NCI-H1436 (cell line): ENCODE measurements around the gene PLCB4.

Source experiments
- DNase-seq: peaks from one replicate; lab custom pipeline; 2025; lab: John Stamatoyannopoulos, UW

Gene PLCB4

GRCh38 chr20:9453201-9453600 lies 384.3 kb downstream of the PLCB4 start:
- no peak for DNase-seq

- no peak for DNase-seq
These were observed 385.9 kb downstream of the PLCB4 start for GRCh38 chr20:9454791-9455190.

DNA sequence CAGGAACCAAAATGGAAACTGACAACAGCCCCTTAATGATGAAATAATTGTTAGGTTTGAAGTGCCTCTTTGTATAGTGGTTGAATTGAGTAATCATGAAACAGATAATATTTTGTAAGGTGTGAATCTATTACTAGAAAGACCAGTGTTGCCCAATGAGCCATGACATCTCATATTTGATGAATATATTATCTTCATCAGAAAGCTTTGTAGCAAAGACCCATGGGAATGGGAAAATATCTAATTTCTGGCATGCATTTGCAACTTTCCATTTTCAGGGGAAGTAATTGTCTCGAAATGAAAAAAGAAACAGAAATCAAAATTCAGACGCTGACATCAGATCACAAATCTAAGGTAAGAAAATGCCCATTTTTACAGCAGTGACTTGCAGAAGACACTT lies 388.2 kb downstream of the PLCB4 start:
- DNase-seq: no peak

- DNase-seq: no peak
These were observed 389.4 kb downstream of the PLCB4 start for GRCh38 chr20:9458138-9458796.

DNA sequence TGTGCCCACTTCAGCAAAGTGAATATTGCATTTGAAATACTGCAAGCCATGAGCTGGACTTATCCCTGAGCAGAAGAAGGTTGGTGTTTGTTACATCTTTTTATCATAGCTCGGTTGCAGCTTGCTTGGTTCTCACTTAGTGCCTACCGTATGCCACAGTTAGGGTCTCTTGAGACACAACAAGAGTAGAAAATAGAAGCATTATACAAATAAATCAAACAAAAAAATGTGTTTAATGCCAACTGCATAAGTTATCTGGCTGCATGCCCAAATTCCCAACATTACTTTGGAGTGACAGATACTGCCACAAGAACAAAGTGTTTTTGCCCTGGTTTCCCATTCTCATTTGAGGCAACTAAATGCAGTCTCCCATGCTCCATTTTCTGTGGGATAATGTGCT lies 391.6 kb downstream of the PLCB4 start:
- no peak for DNase-seq

DNA sequence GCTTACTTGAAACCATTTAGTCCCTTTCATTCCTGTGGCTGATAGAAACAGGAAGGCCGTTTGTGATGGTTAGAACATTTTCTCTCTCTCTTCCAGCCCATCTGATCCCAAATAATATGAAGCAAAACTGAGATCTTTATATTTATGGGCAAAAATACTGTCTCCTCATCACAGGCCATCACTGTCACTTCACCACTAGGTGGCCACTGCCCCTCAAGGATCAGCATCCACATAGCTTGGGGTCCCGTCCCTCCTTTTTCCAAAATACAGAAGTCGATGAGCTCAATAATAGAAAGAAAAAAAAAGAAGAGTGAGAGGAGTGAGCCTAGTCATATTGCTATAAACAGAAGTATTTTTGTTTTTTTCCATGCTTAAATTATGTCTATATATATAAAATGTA lies 399.1 kb downstream of the PLCB4 start:
- DNase-seq: no peak

- no peak for DNase-seq
These were observed 406.0 kb downstream of the PLCB4 start for GRCh38 chr20:9474835-9475415.

- DNase-seq: no peak
These were observed 406.6 kb downstream of the PLCB4 start for GRCh38 chr20:9475456-9475855.

- DNase-seq: no peak
These were observed 407.3 kb downstream of the PLCB4 start for GRCh38 chr20:9476174-9476573.

DNA sequence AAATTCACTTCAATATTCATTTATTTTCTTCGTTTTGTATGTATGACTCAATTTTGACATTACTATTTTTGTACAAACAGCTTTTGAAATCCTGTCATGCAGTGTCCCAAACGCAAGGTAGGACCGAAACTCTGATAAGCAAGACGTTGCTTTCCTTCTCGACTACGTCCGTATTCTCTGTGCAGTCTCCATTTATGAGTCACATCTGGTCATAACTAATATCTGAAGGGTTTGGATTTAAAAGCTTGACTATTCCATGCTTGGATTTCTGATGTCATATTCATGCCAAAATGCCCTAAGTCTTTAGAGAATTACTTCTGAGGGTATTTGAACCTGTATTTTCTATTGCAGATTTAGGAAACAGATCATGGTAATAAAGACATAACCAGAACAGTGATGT lies 407.8 kb downstream of the PLCB4 start:
- DNase-seq: no peak

- DNase-seq: no peak
These were observed 409.9 kb downstream of the PLCB4 start for GRCh38 chr20:9478771-9479170.

GRCh38 chr20:9480066-9480465 lies 411.2 kb downstream of the PLCB4 start:
- DNase-seq: no peak

DNA sequence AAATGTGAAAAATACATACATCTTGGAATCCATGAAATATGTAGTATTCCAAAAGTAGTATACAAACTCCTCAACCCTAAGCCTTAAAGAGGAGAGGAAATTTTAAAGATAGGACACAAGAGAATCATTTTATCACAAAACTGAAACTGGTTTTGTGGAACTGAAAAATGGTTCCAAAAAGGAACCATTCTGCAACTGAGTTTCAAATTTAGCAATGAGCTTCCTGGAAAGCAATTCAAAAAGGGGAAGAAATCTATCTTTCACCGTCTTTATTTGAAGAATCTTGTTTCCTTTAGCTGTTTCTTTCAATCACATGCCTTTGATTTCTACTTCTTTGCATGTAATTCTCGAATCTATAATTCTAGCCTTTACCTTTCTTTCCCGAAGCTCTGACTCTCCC lies 413.3 kb downstream of the PLCB4 start:
- DNase-seq: no peak

- DNase-seq: no peak
These were observed 414.2 kb downstream of the PLCB4 start for GRCh38 chr20:9483131-9483530.

DNA sequence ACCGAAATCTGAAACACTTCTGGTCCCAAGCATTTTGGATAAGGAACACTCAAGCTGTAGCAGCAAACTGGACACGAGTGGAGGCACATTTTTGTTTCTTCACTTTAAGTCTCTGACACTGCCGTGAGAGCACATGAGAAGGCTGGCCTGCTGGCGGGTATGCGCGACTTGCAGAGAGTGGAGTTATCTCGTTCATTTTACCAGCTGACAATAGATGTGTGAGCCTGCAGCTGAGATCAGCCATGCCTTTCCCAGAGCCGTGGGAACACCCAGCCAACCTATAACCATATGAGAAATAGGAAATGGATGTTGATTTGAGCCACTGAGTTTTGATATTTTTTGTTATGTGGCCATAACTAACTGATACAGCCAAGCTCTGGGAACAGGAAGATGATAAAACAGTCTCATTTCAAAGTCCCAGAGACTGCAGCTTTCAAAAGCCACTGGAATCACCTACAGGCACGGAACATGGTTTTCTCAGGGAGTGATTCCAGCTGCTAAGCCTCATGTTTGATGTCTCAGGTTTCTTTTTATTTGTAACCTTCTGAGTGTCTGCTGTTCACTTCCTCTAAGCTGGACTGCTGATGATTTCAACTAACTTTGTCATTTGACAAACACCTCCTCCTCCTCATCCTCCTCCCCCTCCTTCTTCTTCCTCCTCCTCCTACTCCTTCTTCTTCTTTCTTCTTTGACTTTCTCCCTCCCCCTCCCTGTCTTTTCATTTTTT lies 416.9 kb downstream of the PLCB4 start:
- DNase-seq: no peak

DNA sequence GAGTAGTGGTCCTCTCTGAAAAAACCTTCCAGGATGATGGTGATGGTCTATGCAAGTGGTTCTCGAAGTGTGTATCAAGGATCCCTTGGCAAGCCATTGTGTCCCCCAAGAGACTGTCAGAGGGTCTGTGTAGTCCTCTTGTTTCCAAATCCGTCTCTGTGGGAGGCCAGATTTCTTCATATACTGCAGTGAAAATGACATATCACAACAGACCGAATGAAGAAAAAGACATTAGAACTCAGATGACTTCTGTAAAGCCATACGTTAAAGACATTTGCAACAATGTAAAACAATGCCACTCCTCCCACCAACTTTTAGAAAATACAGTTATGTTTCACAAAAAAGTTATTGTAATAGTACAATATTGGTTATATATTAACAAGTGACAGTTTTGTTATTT lies 418.3 kb downstream of the PLCB4 start:
- no peak for DNase-seq

DNA sequence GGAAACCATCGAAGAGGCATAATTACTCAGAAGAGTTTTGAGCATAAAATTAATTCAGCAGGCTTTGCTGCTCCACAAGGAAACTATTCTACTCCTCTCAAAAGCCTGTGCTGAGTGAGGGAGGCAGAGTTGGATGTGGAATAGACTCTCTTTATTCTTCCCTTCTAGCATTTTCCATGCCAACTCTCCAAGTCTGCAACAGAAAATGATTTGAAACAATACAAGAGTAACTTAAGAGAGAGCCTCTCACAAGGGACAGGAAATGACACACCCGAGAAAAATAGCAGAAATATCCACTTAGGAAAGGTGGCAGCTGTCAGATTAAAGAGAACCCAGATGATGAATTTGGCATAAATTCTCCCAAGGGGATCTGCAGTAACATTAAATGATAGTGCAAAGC lies 419.2 kb downstream of the PLCB4 start:
- DNase-seq: no peak

DNA sequence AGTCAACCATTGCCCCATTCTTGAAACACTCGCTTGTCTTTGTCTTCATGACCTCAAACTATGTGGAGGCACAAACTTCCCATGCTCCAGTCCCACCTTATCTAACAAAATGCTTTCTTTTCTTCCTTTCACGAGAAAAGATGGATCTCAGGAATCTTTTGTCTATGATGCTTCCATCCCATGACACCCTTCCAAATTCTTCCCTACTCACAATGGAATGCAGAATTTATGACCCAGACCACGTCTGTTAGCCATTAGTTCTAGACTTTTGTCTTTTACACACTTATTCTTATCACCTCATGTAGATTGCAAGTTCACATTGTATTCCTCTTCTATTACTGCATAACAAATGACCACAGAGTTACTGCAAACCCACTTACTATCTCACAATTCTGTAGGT lies 421.3 kb downstream of the PLCB4 start:
- DNase-seq: no peak

- no peak for DNase-seq
These were observed 421.7 kb downstream of the PLCB4 start for GRCh38 chr20:9490631-9491030.

DNA sequence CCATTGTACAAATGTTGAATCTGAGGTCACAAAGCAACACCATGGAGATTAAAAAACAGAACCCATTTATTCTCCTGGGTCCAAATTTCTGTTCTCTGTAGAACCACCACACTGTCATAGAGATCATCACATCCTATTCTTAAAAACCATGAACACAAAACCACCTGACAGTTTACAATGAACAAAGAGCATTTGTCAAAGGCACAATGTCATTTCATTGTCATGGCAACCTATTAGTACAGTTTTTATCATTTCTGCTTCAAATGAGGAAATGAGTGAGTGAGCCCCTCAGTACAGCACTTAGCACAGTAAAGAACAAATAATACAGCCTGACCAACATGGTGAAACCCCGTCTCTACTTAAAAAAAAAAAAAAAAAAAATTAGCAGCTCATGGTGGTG lies 422.4 kb downstream of the PLCB4 start:
- no peak for DNase-seq

DNA sequence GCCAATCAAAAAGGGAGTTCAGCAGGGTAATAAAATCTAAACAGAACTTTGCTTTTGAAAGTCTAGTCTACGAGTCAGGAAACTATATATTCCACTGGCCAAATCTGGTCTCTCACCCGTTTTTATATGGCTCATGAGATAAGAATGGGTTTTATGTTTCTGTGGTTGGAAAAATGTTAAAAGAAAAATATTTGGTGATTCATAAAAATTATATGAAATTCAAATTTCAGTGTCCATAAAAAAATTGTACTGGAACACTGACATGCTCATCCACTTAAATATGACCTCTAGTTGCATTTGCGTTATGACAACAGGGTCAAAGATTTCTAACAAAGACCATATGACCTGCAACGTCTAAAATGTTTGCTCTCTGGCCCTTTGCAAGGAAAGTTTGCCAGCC lies 423.2 kb downstream of the PLCB4 start:
- no peak for DNase-seq

- no peak for DNase-seq
These were observed 424.9 kb downstream of the PLCB4 start for GRCh38 chr20:9493803-9494202.

GRCh38 chr20:9495701-9496100 lies 426.8 kb downstream of the PLCB4 start:
- DNase-seq: no peak

- DNase-seq: no peak
These were observed 427.3 kb downstream of the PLCB4 start for GRCh38 chr20:9496155-9496554.
